DND-41 (cell line): ENCODE data around the gene HP1BP3.

Experiments used
- ATAC-seq: fragments of 200-7000 bp; cut with Tn5 transposase; 3 replicates; pipeline ENCODE4 v1.9.1; 2021; ENCODE audit warnings: low read depth; ENCODE audit not compliant: insufficient read depth
- DNase-seq: peaks from one replicate; pipeline ENCODE4 v3.0.0-alpha.2; 2020
- H2AFZ ChIP-seq: 2 replicates; pipeline ENCODE4 v1.6.0; 2012; ENCODE audit warnings: low read depth, low read length
- H3K27ac ChIP-seq: 2 replicates; pipeline ENCODE4 v1.5.1; 2012; ENCODE audit warnings: low read length, inconsistent platforms
- H3K27me3 ChIP-seq: fragments of 200-600 bp; sonication (generic); 2 replicates; pipeline ENCODE4 v1.6.0; 2012; ENCODE audit warnings: low read length, mild to moderate bottlenecking, inconsistent platforms; ENCODE audit not compliant: insufficient read depth, poor library complexity
- H3K36me3 ChIP-seq: 2 replicates; pipeline ENCODE4 v1.5.1; 2012; ENCODE audit warnings: low read length, inconsistent platforms; ENCODE audit not compliant: insufficient read depth
- H3K4me1 ChIP-seq: 2 replicates; pipeline ENCODE4 v1.5.1; 2012; ENCODE audit warnings: mild to moderate bottlenecking, low read length; ENCODE audit not compliant: insufficient read depth
- H3K4me2 ChIP-seq: 2 replicates; pipeline ENCODE4 v1.6.0; 2012; ENCODE audit warnings: mild to moderate bottlenecking, moderate library complexity, low read length, inconsistent platforms; ENCODE audit not compliant: insufficient read depth
- H3K4me3 ChIP-seq, 2 experiments: fragments of 200-600 bp in 1 of 2; shearing (Covaris generic) in 1 of 2; 2 replicates each; pipeline ENCODE4 v1.5.1; 2012 to 2016; ENCODE audit warnings: inconsistent platforms in 2 of 2, low read length in 2 of 2, mild to moderate bottlenecking in 2 of 2, low read depth in 1 of 2, moderate library complexity in 1 of 2
- H3K79me2 ChIP-seq: 2 replicates; pipeline ENCODE4 v1.6.0; 2012; ENCODE audit warnings: low read length, inconsistent platforms; ENCODE audit not compliant: insufficient read depth
- H3K9ac ChIP-seq: 2 replicates; pipeline ENCODE4 v1.6.0; 2012; ENCODE audit warnings: low read depth, mild to moderate bottlenecking, inconsistent platforms, low read length, moderate library complexity
- H3K9me3 ChIP-seq: 2 replicates; pipeline ENCODE4 v1.5.1; 2012; ENCODE audit warnings: low read length, moderate library complexity, mild to moderate bottlenecking, inconsistent platforms; ENCODE audit not compliant: insufficient read depth, severe bottlenecking
- H4K20me1 ChIP-seq: 2 replicates; pipeline ENCODE4 v1.6.0; 2012; ENCODE audit warnings: low read length; ENCODE audit not compliant: insufficient read depth
- CTCF ChIP-seq: IDR thresholded peaks from 2 replicates; pipeline ENCODE4 v1.5.1; 2012; ENCODE audit warnings: borderline replicate concordance, low read length, moderate library complexity, mild to moderate bottlenecking; ENCODE audit not compliant: poor library complexity, severe bottlenecking; ENCODE audit errors: extremely low read depth
- EZH2 ChIP-seq: IDR thresholded peaks from 3 replicates; pipeline ENCODE4 v1.6.1; 2012; ENCODE audit warnings: borderline replicate concordance, low read depth, mild to moderate bottlenecking, moderate library complexity, low read length, inconsistent platforms; ENCODE audit not compliant: severe bottlenecking

HP1BP3 gene

DNA sequence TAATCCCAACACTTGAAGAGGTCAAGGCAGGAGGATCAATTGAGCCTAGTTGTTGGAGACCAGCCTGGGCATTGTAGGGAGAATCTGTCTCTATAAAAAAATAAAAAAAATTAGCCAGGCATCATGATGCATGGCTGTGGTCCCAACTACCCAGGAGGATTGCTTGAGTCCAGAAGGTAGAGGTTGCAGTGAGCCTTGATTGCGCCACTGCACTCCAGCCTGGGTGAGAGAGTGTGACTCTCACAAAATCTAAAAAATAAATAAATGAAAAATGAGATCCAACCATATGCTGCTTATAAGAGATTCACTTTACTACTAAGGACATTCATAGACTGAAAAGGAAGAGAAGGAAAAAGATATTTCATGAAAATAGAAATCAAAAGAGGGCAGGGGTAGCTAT, 47.1 kb upstream of the HP1BP3 start:
- H3K9me3 ChIP-seq = peaks cover 4% of the 10 kb centered on the region
- H4K20me1 ChIP-seq = no peaks in the 10 kb centered on the region
- H3K27me3 ChIP-seq = no peaks in the 10 kb centered on the region
- TF ChIP-seq EZH2 (no peak), CTCF (no peak)
- no peaks in the 10 kb centered on the region for H3K4me1 ChIP-seq
- H3K9ac ChIP-seq = no peak overlapping the region
- H3K4me2 ChIP-seq = no peak overlapping the region
- no peaks in the 10 kb centered on the region for H3K79me2 ChIP-seq
- H2AFZ ChIP-seq = no peak overlapping the region
- no peak for ATAC-seq
- H3K36me3 ChIP-seq = peaks cover 22% of the 10 kb centered on the region; the same call in 1 of the 2 replicates
- no peak overlapping the region for H3K27ac ChIP-seq
- H3K4me3 ChIP-seq = no peak overlapping the region
- DNase-seq = no peak

GRCh38 chr1:20830378-20830777, 43.3 kb upstream of the HP1BP3 start:
- Histone ChIP-seq H3K4me3 (no peak overlapping the region), H3K36me3 (peaks cover 38% of the 10 kb centered on the region), H4K20me1 (no peaks in the 10 kb centered on the region), H3K79me2 (no peaks in the 10 kb centered on the region), H3K4me1 (no peaks in the 10 kb centered on the region), H3K9me3 (peaks cover 4% of the 10 kb centered on the region), H3K9ac (no peak overlapping the region), H2AFZ (no peak overlapping the region), H3K4me2 (no peak overlapping the region), H3K27me3 (no peaks in the 10 kb centered on the region), H3K27ac (no peak overlapping the region)
- TF ChIP-seq CTCF = no peak
- TF ChIP-seq EZH2 = no peak
- no peak for DNase-seq
- ATAC-seq = no peak

DNA sequence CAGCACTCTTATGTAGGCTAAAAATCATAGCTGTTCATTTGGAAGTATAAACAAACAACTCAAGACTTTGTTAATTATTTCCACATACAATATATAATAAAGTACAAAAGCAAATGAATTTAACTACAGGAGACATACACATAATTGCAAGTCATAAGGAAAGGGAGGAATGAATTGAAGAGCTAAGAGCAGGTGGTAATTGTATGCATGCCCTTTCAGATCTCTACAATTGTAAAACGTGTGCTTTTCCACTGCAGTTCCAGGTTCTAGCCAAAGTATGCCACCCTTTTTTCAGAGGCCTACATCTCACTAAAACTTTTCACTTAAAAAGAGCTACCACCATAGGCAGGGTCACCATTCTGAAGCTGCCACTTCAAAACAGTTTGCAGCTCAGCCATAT, 42.8 kb upstream of the HP1BP3 start:
- H3K4me2 ChIP-seq = no peak overlapping the region
- TF ChIP-seq EZH2 (no peak), CTCF (no peak)
- H3K27me3 ChIP-seq = no peaks in the 10 kb centered on the region
- no peaks in the 10 kb centered on the region for H3K4me1 ChIP-seq
- no peak for ATAC-seq
- peaks cover 4% of the 10 kb centered on the region for H3K9me3 ChIP-seq
- H3K9ac ChIP-seq = no peak overlapping the region
- H3K79me2 ChIP-seq = no peaks in the 10 kb centered on the region
- no peak overlapping the region for H2AFZ ChIP-seq
- no peaks in the 10 kb centered on the region for H4K20me1 ChIP-seq
- no peak overlapping the region for H3K27ac ChIP-seq
- H3K36me3 ChIP-seq = peaks cover 40% of the 10 kb centered on the region
- no peak overlapping the region for H3K4me3 ChIP-seq
- DNase-seq = no peak

GRCh38 chr1:20829531-20829930, 42.4 kb upstream of the HP1BP3 start:
- DNase-seq (no peak), ATAC-seq (no peak)
- Histone ChIP-seq H3K4me3 (no peak overlapping the region), H3K36me3 (peaks cover 41% of the 10 kb centered on the region), H3K79me2 (no peaks in the 10 kb centered on the region), H4K20me1 (no peaks in the 10 kb centered on the region), H2AFZ (no peak overlapping the region), H3K9ac (no peak overlapping the region), H3K4me2 (no peak overlapping the region), H3K4me1 (no peaks in the 10 kb centered on the region), H3K27ac (no peak overlapping the region), H3K9me3 (peaks cover 4% of the 10 kb centered on the region), H3K27me3 (no peaks in the 10 kb centered on the region)
- TF ChIP-seq EZH2 = no peak
